Hypothalamus (tissue), 51 donors: Measurements from ENCODE around the gene GPR137B.

ENCODE experiments used
- DNase-seq, 51 donors: peaks; one replicate each; lab custom pipeline; 2025; lab: John Stamatoyannopoulos, UW

The GPR137B gene

GRCh38 chr1:236235116-236235515 lies 92.8 kb downstream of the GPR137B start:
- no peak for DNase-seq

- DNase-seq: no peak
Observed at GRCh38 chr1:236239092-236239585, 96.8 kb downstream of the GPR137B start.

DNA sequence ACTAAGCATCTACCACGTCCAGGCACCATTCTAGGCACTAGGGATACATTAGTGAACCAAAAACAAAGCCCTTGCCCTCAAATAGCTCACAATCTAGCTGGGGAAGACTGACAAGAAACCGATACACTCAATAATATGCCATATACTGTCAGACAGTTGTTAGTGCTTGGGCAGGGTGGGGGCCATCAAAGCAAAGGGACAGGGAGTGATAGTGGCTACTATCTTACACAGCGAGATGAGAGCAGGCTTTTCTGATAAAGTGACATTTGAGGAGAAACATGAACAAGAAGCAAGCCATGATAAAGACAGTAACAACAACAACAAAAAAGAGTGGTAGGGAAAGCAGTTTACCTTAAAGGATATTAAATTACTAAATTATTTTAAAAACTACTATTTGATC lies 98.3 kb downstream of the GPR137B start:
- no peak for DNase-seq

- DNase-seq: no peak
Observed at GRCh38 chr1:236242568-236242967, 100.2 kb downstream of the GPR137B start.

DNA sequence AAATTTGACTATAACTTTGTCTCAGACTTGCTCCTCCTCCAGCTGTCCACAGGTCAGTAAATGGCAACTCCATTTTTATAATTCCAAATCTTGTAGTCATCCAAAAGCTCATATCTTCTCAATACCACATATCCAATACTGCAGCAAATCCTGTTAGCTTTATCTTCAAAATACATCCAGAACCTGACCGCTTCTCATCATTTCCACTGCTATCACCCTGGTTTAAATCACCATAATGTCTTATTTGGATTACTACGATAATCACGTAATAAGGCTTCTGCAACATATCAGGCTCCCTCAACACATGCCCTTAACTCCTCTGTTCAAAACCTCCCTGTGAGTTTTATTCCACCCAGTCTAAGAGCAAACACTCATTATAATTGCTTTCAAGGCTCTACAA lies 104.9 kb downstream of the GPR137B start:
- no peak for DNase-seq

- no peak for DNase-seq
Observed at GRCh38 chr1:236251587-236251986, 109.2 kb downstream of the GPR137B start.

- no peak for DNase-seq
Observed at GRCh38 chr1:236253119-236253518, 110.8 kb downstream of the GPR137B start.

DNA sequence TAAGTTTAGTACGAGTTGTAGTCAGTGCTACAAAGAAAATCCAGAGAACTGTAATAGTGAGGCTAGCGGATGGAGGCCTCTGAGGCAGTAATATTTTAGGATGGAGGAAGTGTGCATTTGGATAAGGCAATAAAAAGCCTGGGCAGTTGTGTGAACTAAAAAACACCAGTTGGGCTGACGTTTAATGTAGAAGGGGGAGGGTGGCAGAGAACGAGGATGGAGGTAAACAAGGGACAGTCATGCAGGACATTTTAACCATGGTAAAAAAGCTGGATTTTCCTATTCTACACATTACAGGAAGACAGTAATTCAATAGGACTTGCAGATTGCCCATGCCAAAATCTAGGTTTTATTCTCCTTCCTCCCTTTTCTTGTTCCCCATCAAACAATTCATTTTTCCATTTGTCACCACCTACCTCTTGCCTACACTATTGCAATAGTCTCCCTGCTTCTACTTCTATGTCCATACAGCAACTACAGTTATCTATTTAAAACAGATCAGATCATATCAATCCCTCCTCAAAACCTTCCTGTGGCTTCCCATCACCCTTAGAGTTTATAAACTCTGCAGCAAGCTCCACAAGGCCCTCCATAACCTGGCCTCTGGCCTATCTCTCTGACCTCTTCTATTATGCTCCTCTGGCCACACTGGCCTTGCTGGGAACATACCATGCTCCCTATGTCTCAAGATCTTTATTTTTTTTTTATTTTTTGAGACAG lies 111.7 kb downstream of the GPR137B start:
- no peak for DNase-seq

DNA sequence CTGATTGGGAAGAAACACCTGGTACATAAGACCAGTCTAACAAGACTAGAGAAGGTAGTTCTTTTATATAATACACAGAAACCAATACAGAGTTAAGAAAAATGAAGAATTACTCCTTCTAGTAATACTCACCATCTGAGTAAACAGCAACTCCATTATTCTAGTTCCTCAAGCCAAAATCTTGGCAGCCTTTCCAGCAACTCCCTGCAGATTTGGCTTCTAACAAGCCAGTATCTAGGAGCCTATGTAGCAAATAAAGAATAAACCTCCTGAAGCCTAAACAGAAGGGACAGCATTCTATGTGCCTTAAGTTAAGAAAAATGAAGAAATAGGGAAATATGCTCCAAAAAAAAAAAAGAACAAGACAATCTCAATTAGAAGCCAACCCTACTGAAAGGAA lies 114.9 kb downstream of the GPR137B start:
- DNase-seq: no peak

DNA sequence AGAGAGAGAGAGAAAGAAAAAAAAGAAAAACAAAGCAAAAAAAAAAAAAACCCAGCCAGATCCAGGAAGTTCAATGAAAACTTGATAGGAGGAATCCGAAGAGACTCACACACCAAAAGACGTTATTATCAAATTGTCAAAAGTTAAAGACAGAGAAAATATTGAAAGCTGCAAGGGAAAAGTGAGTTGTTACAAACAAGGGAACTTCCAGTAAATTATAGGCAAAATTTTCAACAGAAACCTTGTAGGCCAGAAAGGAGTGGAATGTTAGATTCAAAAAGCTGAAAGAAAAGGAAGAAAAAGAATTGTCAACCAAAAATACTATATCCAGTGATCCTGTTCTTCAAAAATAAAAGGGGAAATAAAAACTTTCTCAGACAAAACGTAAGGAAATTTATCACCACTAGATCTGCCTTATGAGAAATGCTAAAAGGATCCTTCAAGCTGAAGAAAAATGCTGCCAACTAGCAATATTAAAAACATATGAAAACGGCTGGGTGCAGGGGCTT lies 115.8 kb downstream of the GPR137B start:
- no peak for DNase-seq
